Upper lobe of left lung (tissue), 4 donors: ENCODE data around the gene RAPGEF1.

Experiments
- CTCF ChIP-seq, 6 experiments: fragments of 450-650 bp in 4 of 6; fragments of 200-600 bp in 2 of 6; sonication (generic) in 2 of 6; IDR thresholded peaks; one replicate each; pipeline ENCODE4 v1.5.1; 2016 to 2019; ENCODE audit warnings: antibody characterized with exemption in 6 of 6
- POLR2A ChIP-seq, 4 donors: fragments of 450-650 bp; IDR thresholded peaks; one replicate each; pipeline ENCODE4 v1.5.1; 2016 to 2017; ENCODE audit warnings: antibody characterized with exemption in 4 of 4, mild to moderate bottlenecking in 2 of 4
- POLR2AphosphoS5 ChIP-seq, 2 donors: sonication (generic); formaldehyde crosslinking; IDR thresholded peaks; one replicate each; pipeline ENCODE4 v1.5.1; 2017; ENCODE audit warnings: antibody characterized with exemption in 2 of 2

- TF ChIP-seq POLR2A (IDR thresholded peaks at IDR 0.05) = no peak
- TF ChIP-seq CTCF (IDR thresholded peaks at IDR 0.05) = no peak
- TF ChIP-seq POLR2AphosphoS5 (IDR thresholded peaks at IDR 0.05) = no peak
These were observed 157.2 kb downstream of the RAPGEF1 start for GRCh38 chr9:131582466-131583336.
